ENCODE data around the gene CEP295NL. TPM values are rescaled to one million over a fixed set of nuclear protein-coding genes. Genes with fewer than 3 reads are reported as not detected.
"Not testable (repeated sequence)": the region's sequence is repeated elsewhere in the genome, so short reads cannot be mapped to it uniquely, and the experiment has no call there.

CEP295NL gene
- total and polyA plus RNA-seq, 12 donors: 0.04 to 2.6 (median 0.82) TPM

DNA sequence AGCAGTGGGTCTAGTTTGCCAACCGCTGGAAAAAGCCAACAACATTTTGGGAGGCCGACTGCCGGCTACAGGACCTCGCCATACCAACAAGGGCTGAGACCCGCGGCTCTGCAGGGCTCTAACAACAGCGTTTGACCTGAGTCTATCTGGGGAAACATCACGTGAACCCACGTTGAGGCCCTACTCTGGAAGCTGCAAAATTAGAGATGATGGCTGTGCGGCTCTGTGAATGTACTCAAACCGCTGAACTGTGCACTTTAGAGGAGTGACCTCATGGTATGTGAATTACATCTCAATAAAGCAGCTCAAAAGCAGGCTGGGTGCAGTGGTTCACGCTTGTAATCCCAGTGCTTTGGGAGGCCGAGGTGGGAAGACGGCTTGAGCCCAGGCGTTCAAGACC, 10.1 kb upstream of the CEP295NL start:
- 94 to 95% methylated on average over 15 of the region's 15 CpGs for WGBS, 2 donors

DNA sequence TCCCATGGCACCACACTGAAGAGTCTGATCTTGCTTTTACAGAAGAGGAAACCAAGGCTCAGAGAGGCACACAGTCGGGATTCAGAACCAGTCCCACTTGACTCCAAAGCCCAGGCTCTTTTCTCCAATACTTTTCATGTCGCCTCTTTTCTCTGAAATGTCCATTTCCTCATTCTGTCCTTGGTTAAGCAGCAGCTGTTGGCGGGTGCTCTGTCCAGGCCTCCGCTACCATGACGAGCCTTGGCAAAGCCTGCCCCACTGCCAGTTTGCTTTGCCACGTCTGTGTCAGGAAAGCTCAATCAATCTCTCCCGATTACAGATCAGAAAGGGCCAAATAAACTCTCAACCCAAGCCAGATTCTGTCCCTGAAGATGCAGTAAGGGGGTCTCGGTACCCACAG, 9.1 kb upstream of the CEP295NL start:
- Histone ChIP-seq H3K4me3 (no peak overlapping the region), H3K36me3 (no peaks in the 10 kb centered on the region), H3K9me3 (no peaks in the 10 kb centered on the region), H3K27me3 (no peaks in the 10 kb centered on the region), H3K27ac (peak overlapping the region in 2 of 10 donors; percentile 27 to 75), H3K4me1 (peaks cover 9 to 73% (median 42%) of the 10 kb centered on the region in 9 donors)
- DNase-seq (no peak), ATAC-seq (no peak)
- WGBS, 2 donors: 79 to 89% methylated on average over 8 of the region's 8 CpGs
- TF ChIP-seq, protein P1, sequence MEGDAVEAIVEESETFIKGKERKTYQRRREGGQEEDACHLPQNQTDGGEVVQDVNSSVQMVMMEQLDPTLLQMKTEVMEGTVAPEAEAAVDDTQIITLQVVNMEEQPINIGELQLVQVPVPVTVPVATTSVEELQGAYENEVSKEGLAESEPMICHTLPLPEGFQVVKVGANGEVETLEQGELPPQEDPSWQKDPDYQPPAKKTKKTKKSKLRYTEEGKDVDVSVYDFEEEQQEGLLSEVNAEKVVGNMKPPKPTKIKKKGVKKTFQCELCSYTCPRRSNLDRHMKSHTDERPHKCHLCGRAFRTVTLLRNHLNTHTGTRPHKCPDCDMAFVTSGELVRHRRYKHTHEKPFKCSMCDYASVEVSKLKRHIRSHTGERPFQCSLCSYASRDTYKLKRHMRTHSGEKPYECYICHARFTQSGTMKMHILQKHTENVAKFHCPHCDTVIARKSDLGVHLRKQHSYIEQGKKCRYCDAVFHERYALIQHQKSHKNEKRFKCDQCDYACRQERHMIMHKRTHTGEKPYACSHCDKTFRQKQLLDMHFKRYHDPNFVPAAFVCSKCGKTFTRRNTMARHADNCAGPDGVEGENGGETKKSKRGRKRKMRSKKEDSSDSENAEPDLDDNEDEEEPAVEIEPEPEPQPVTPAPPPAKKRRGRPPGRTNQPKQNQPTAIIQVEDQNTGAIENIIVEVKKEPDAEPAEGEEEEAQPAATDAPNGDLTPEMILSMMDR (IDR thresholded peaks at IDR 0.05): no peak
- intact Hi-C loops (cut with DNase I): no loop called here

More for the DNA sequence above, 10.1 kb upstream of the CEP295NL start:
- H3K4me1 ChIP-seq: peaks cover 9 to 84% (median 45%) of the 10 kb centered on the region in 9 donors
- no peak for ATAC-seq
- TF ChIP-seq, protein P1 (IDR thresholded peaks at IDR 0.05): no peak
- DNase-seq: no peak
- H3K36me3 ChIP-seq: no peaks in the 10 kb centered on the region
- H3K4me3 ChIP-seq: no peak overlapping the region
- peak overlapping the region in 1 of 10 donors; percentile 96 for H3K27ac ChIP-seq
- intact Hi-C loops (cut with DNase I): no loop called here
- H3K9me3 ChIP-seq: no peaks in the 10 kb centered on the region
- no peaks in the 10 kb centered on the region for H3K27me3 ChIP-seq

DNA sequence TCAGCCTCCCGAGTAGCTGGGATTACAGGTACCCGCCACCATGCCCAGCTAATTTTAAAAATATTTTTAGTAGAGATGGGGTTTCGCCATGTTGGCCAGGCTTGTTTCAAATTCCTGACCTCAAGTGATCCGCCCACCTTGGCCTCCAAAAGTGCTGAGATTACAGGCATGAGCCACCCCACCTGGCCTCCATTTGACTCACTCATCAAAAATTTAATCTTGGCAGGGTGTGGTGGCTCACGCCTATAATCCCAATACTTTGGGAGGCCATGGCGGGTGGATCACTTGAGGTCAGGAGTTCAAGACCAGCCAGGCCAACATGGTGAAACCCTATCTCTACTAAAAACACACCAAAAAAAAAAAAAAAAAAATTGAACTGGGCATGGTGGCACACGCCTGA, 8.5 kb upstream of the CEP295NL start:
- peaks cover 7 to 68% (median 38%) of the 10 kb centered on the region in 9 donors for H3K4me1 ChIP-seq
- H3K36me3 ChIP-seq; H3K9me3 ChIP-seq; ATAC-seq; H3K27me3 ChIP-seq; H3K4me3 ChIP-seq; DNase-seq; intact Hi-C loops (cut with DNase I): not testable (repeated sequence)
- H3K27ac ChIP-seq: peak overlapping the region in 3 of 10 donors; percentile 27 to 75 (median 40)
- WGBS, 2 donors: 87 to 90% methylated on average over 7 of the region's 7 CpGs

DNA sequence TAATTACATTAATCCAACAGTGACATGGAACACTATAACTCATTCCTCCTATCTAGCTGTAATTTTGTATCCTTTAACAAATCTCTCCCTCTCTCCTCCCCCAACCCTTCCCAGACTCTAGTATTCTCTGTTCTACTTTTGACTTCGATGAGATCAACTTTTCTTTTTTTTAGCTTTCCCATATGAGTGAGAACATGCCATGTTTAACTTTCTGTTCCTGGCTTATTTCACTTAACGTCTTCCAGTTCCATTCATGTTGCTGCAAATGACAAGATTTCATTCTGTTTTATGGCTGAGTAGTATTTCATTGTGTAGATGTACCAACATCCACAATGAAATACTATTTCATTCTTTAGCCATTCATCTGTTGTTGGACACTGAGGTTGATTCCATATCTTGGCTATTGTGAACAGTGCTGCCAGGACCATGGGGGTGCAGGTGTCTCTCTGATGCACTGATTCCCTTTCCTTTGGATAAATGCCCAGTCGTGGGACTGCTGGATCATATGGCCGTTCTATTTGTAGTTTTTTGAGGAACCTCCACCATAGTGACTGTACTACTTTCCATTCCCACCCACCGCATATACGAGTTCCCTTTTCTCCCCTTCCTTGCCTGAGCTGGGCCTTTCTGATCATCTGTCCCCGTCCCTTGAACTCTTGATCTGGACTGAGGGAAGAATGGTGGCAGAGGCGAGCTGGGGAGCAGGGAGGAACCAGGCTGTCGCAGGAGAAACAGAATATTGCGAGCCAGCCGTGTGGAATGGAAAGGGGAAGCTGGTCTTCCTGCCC, 7.7 kb upstream of the CEP295NL start:
- DNase-seq: no peak
- H3K4me1 ChIP-seq: peaks cover under 1 to 60% (median 34%) of the 10 kb centered on the region in 9 donors
- H3K4me3 ChIP-seq: no peak overlapping the region
- ATAC-seq: peak in 7 of 8 donors; percentile 50 to 71 (median 66)
- 71 to 75% methylated on average over 11 of the region's 11 CpGs for WGBS, 2 donors
- peak overlapping the region in 3 of 10 donors; percentile 0 to 75 (median 40) for H3K27ac ChIP-seq
- TF ChIP-seq, protein P1 (IDR thresholded peaks at IDR 0.05): no peak
- no peaks in the 10 kb centered on the region for H3K36me3 ChIP-seq
- intact Hi-C loops (cut with DNase I): no loop called here
- H3K9me3 ChIP-seq: no peaks in the 10 kb centered on the region
- no peaks in the 10 kb centered on the region for H3K27me3 ChIP-seq

DNA sequence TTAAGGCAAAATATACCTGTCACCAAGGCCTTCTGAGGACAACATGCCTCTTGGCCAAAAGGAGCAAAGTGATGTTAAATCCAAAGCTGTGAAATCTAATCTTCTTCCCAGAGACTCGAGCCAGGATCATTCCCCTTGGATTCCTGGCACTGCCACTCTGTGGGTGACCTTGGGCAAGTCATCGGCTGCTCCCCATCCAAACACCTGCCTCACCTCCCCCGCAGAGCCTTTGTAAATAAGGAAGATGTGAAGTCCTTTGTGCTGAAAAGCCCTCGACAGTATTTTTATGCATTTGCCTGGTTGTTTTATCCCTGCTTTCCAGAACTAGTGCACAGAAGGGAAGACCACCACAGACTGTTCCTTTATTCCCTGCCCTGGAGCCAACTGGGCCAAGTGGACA, 5.4 kb upstream of the CEP295NL start:
- no peak overlapping the region for H3K4me3 ChIP-seq
- DNase-seq (no peak), ATAC-seq (peak in 1 of 8 donors; percentile 32)
- intact Hi-C loops (cut with DNase I): no loop called here
- TF ChIP-seq, protein P1 (IDR thresholded peaks at IDR 0.05): no peak
- H3K4me1 ChIP-seq: peaks cover 3 to 48% (median 38%) of the 10 kb centered on the region in 9 donors
- peaks cover 0 to 9% (median 0%) of the 10 kb centered on the region in 9 donors for H3K36me3 ChIP-seq
- 32 to 38% methylated on average over 4 of the region's 4 CpGs for WGBS, 2 donors
- H3K27ac ChIP-seq: no peak overlapping the region
- H3K9me3 ChIP-seq: no peaks in the 10 kb centered on the region
- no peaks in the 10 kb centered on the region for H3K27me3 ChIP-seq

Data from heart right ventricle (tissue), 16 donors.